Testis (tissue), 3 donors: ENCODE results near the gene ANKRD33B. TPM values are rescaled to one million over a fixed set of nuclear protein-coding genes. Genes with fewer than 3 reads are reported as not detected.

Experiments
- DNase-seq: peaks from one replicate; pipeline ENCODE4 v3.0.0-alpha.2; 2019
- H3K27ac ChIP-seq, 2 donors: fragments of 200-600 bp; sonication (generic); one replicate each; pipeline ENCODE4 v1.5.1; 2019
- H3K27me3 ChIP-seq: fragments of 200-600 bp; sonication (generic); one replicate; pipeline ENCODE4 v1.5.1; 2019
- H3K36me3 ChIP-seq: fragments of 200-600 bp; sonication (generic); one replicate; pipeline ENCODE4 v1.5.1; 2017; ENCODE audit warnings: low read depth; ENCODE audit errors: missing control alignments
- H3K4me1 ChIP-seq: fragments of 200-600 bp; sonication (generic); one replicate; pipeline ENCODE4 v1.5.1; 2019
- H3K4me3 ChIP-seq, 2 donors: fragments of 200-600 bp; sonication (generic); one replicate each; pipeline ENCODE4 v1.5.1; 2017 to 2019
- H3K9me3 ChIP-seq: fragments of 200-600 bp; sonication (generic); one replicate; pipeline ENCODE4 v1.5.1; 2017
- CTCF ChIP-seq, 3 experiments: fragments of 450-650 bp in 2 of 3; fragments of 200-600 bp in 1 of 3; sonication (generic) in 1 of 3; IDR thresholded peaks; one replicate each; pipeline ENCODE4 v1.5.1; 2016 to 2019; ENCODE audit warnings: antibody characterized with exemption in 3 of 3, mild to moderate bottlenecking in 2 of 3, moderate library complexity in 1 of 3
- POLR2A ChIP-seq: fragments of 450-650 bp; IDR thresholded peaks from one replicate; pipeline ENCODE4 v1.6.1; 2017; ENCODE audit warnings: antibody characterized with exemption, mild to moderate bottlenecking, moderate library complexity
- WGBS, 2 donors: methylation state at CpG; one replicate each; pipeline ENCODE4 v1.1.5; 2018; 5-methylcytosine and 5-hydroxymethylcytosine counted together
- intact Hi-C: fragments of 100-400 bp; cut with DNase I; formaldehyde crosslinking; loops from one replicate; pipeline ENCODE4 v1.15.1; 2023; ENCODE audit warnings: low total_unique reads
- polyA plus RNA-seq: library from polyadenylated mRNA; stranded (reverse); fragments of 350-450 nt; fragmentation: Illumina TruSeq; extraction: RNeasy Lipid Tissue Mini Kit (QIAGEN cat#74804); gene quantifications from one replicate; pipeline ENCODE4 v1.2.3, GENCODE V29; 2014; ENCODE audit warnings: low read depth, low replicate concordance; ENCODE audit not compliant: insufficient read depth
- total RNA-seq, 2 donors: library from RNA; depleted of rRNA; stranded (reverse); fragments of >200 nt; gene quantifications; one replicate each; pipeline ENCODE4 v1.2.3, GENCODE V29; 2016

Gene ANKRD33B
- total and polyA plus RNA-seq, 3 donors from 2014 or later: 3.7 to 5.8 (median 5.6) TPM

- H3K4me1 ChIP-seq: no peaks in the 10 kb centered on the region
- no peak overlapping the region for H3K27ac ChIP-seq
- H3K4me3 ChIP-seq: no peak overlapping the region
- H3K9me3 ChIP-seq: no peaks in the 10 kb centered on the region
- 63 to 85% methylated on average over 4 of the region's 4 CpGs for WGBS, 2 donors
- TF ChIP-seq POLR2A (no peak), CTCF (IDR thresholded peaks at IDR 0.05) (no peak)
- no peak for DNase-seq
- intact Hi-C loops: no loop called here
- H3K36me3 ChIP-seq: no peaks in the 10 kb centered on the region
- H3K27me3 ChIP-seq: no peaks in the 10 kb centered on the region
Observed at GRCh38 chr5:10525124-10525495, 38.8 kb upstream of the ANKRD33B start.

- 80 to 85% methylated on average over 11 of the region's 11 CpGs for WGBS, 2 donors
- Histone ChIP-seq H3K36me3 (no peaks in the 10 kb centered on the region), H3K27ac (no peak overlapping the region), H3K9me3 (no peaks in the 10 kb centered on the region), H3K27me3 (no peaks in the 10 kb centered on the region), H3K4me3 (no peak overlapping the region), H3K4me1 (no peaks in the 10 kb centered on the region)
- TF ChIP-seq CTCF (IDR thresholded peaks at IDR 0.05) (no peak), POLR2A (no peak)
- DNase-seq: no peak
- intact Hi-C loops: no loop called here
Observed at GRCh38 chr5:10527281-10527950, 36.5 kb upstream of the ANKRD33B start.

- Histone ChIP-seq H3K4me3 (no peak overlapping the region), H3K27me3 (no peaks in the 10 kb centered on the region), H3K27ac (no peak overlapping the region), H3K4me1 (no peaks in the 10 kb centered on the region), H3K9me3 (no peaks in the 10 kb centered on the region), H3K36me3 (no peaks in the 10 kb centered on the region)
- TF ChIP-seq POLR2A (no peak), CTCF (IDR thresholded peaks at IDR 0.05) (no peak)
- 66% methylated on average over 9 of the region's 9 CpGs for WGBS, 2 donors
- DNase-seq: no peak
- intact Hi-C loops: no loop called here
Observed at GRCh38 chr5:10528056-10528816, 35.6 kb upstream of the ANKRD33B start.

GRCh38 chr5:10528827-10529226 is 35.0 kb upstream of the ANKRD33B start:
- Histone ChIP-seq H3K9me3 (no peaks in the 10 kb centered on the region), H3K27ac (no peak overlapping the region), H3K36me3 (no peaks in the 10 kb centered on the region), H3K4me3 (no peak overlapping the region), H3K27me3 (no peaks in the 10 kb centered on the region), H3K4me1 (no peaks in the 10 kb centered on the region)
- TF ChIP-seq POLR2A (no peak), CTCF (IDR thresholded peaks at IDR 0.05) (no peak)
- no peak for DNase-seq
- 79 to 82% methylated on average over 1 of the region's 1 CpG for WGBS, 2 donors
- intact Hi-C loops: no loop called here
